Loucy (cell line): ENCODE data around the gene CTSH.

ENCODE experiments used
- H2AFZ ChIP-seq: fragments of 200-600 bp; sonication (generic); 2 replicates; pipeline ENCODE4 v1.6.0; 2016; ENCODE audit warnings: antibody characterized with exemption, mild to moderate bottlenecking, low read length, moderate library complexity
- H3F3A ChIP-seq: fragments of 200-600 bp; 2 replicates; pipeline ENCODE4 v1.6.0; 2016; ENCODE audit warnings: antibody characterized with exemption, low read depth, mild to moderate bottlenecking
- H3K27me3 ChIP-seq: fragments of 200-600 bp; sonication (generic); 2 replicates; pipeline ENCODE4 v1.6.1; 2014; ENCODE audit warnings: low read length, mild to moderate bottlenecking; ENCODE audit not compliant: insufficient read depth, poor library complexity, severe bottlenecking
- H3K36me3 ChIP-seq: fragments of 200-600 bp; sonication (generic); 2 replicates; pipeline ENCODE4 v1.6.1; 2016; ENCODE audit warnings: low read length; ENCODE audit not compliant: insufficient read depth
- H3K4me1 ChIP-seq: fragments of 200-600 bp; sonication (generic); 2 replicates; pipeline ENCODE4 v1.5.1; 2014; ENCODE audit warnings: low read length, mild to moderate bottlenecking; ENCODE audit not compliant: insufficient read depth, poor library complexity, severe bottlenecking
- H3K4me2 ChIP-seq: fragments of 200-600 bp; sonication (generic); 2 replicates; pipeline ENCODE4 v1.6.0; 2014; ENCODE audit warnings: antibody characterized with exemption, low read length, low read depth, mild to moderate bottlenecking; ENCODE audit not compliant: poor library complexity, severe bottlenecking
- H3K4me3 ChIP-seq: fragments of 200-600 bp; sonication (generic); 2 replicates; pipeline ENCODE4 v1.5.1; 2014; ENCODE audit warnings: low read length, mild to moderate bottlenecking, mixed read lengths; ENCODE audit not compliant: poor library complexity, severe bottlenecking
- H3K79me2 ChIP-seq: fragments of 200-600 bp; sonication (generic); 2 replicates; pipeline ENCODE4 v1.6.1; 2014; ENCODE audit warnings: low read length; ENCODE audit not compliant: insufficient read depth
- H3K9ac ChIP-seq: fragments of 200-600 bp; sonication (generic); 2 replicates; pipeline ENCODE4 v1.6.0; 2014; ENCODE audit warnings: mild to moderate bottlenecking, low read depth, low read length, moderate library complexity; ENCODE audit not compliant: poor library complexity, severe bottlenecking
- H3K9me2 ChIP-seq: fragments of 200-600 bp; sonication (generic); replicated peaks from 2 replicates; pipeline ENCODE4 v1.6.1; 2016; ENCODE audit warnings: low read depth, low read length, mixed read lengths
- H3K9me3 ChIP-seq: fragments of 200-600 bp; sonication (generic); 2 replicates; pipeline ENCODE4 v1.6.1; 2014; ENCODE audit warnings: mild to moderate bottlenecking, antibody characterized with exemption, low read length, low read depth; ENCODE audit not compliant: insufficient read depth
- H4K20me1 ChIP-seq: fragments of 200-600 bp; sonication (generic); 2 replicates; pipeline ENCODE4 v1.6.0; 2014; ENCODE audit warnings: antibody characterized with exemption, low read length, mild to moderate bottlenecking; ENCODE audit not compliant: insufficient read depth, poor library complexity, severe bottlenecking
- EZH2phosphoT487 ChIP-seq: fragments of 200-600 bp; IDR thresholded peaks from 2 replicates; pipeline ENCODE4 v1.6.1; 2018; ENCODE audit warnings: antibody characterized with exemption, mild to moderate bottlenecking, moderate library complexity, borderline replicate concordance
- TF ChIP-seq, protein P1 (sequence below): fragments of 200-600 bp; sonication (generic); conservative IDR thresholded peaks from 2 replicates; pipeline ENCODE4 v1.5.1; 2014; ENCODE audit warnings: mild to moderate bottlenecking, antibody characterized with exemption, low read length

Gene CTSH

DNA sequence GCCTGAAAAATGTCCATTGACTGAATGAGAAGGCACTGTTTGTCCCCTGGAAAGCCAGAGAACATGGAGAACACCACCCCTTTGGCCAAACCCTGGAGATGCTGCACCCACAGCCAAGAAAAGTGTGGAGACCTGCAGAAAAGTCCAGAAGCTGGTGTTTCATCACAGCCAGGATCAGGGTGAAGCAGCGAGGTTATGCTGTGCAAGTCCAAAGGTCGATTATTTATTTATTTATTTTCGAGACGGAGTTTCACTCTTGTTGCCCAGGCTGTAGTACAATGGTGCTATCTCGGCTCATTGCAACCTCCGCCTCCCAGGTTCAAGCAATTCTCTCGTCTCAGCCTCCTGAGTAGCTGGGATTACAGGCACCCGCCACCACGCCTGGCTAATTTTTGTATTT is 5.5 kb upstream of the CTSH start:
- no peaks in the 10 kb centered on the region for H3K36me3 ChIP-seq
- no peaks in the 10 kb centered on the region; the same call in 1 of the 2 replicates for H3F3A ChIP-seq
- TF ChIP-seq, protein P1, sequence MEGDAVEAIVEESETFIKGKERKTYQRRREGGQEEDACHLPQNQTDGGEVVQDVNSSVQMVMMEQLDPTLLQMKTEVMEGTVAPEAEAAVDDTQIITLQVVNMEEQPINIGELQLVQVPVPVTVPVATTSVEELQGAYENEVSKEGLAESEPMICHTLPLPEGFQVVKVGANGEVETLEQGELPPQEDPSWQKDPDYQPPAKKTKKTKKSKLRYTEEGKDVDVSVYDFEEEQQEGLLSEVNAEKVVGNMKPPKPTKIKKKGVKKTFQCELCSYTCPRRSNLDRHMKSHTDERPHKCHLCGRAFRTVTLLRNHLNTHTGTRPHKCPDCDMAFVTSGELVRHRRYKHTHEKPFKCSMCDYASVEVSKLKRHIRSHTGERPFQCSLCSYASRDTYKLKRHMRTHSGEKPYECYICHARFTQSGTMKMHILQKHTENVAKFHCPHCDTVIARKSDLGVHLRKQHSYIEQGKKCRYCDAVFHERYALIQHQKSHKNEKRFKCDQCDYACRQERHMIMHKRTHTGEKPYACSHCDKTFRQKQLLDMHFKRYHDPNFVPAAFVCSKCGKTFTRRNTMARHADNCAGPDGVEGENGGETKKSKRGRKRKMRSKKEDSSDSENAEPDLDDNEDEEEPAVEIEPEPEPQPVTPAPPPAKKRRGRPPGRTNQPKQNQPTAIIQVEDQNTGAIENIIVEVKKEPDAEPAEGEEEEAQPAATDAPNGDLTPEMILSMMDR = no peak
- TF ChIP-seq EZH2phosphoT487 = no peak
- H3K4me1 ChIP-seq = peaks cover 12% of the 10 kb centered on the region
- no peak overlapping the region for H3K4me3 ChIP-seq
- H3K4me2 ChIP-seq = no peak overlapping the region
- no peaks in the 10 kb centered on the region for H3K27me3 ChIP-seq
- H3K9ac ChIP-seq = no peak overlapping the region
- no peaks in the 10 kb centered on the region for H3K9me2 ChIP-seq
- H3K79me2 ChIP-seq = no peaks in the 10 kb centered on the region
- no peaks in the 10 kb centered on the region for H4K20me1 ChIP-seq
- H2AFZ ChIP-seq = no peak overlapping the region
- H3K9me3 ChIP-seq = no peaks in the 10 kb centered on the region

DNA sequence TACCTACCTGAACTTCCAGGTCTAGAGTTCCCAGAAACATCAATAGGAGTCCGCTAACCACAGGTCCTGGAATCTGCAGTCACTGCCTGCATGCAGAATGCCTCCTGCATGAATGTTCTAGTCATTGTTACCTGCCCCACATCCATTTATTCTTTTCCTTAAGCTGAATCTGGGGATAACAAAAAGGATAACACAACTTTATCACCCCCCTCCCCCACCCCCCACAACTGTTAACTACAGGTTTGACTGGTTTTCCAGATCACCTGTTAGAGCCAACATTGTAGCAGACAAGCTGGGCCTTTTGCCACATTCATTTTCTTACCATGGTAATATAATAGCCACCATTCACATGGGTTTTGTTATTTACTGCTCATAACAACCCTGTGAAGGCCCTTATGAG is 4.6 kb upstream of the CTSH start:
- no peak for TF ChIP-seq EZH2phosphoT487
- TF ChIP-seq, protein P1 = no peak
- no peak overlapping the region for H3K4me2 ChIP-seq
- no peak overlapping the region for H3K9ac ChIP-seq
- H3K9me3 ChIP-seq = no peaks in the 10 kb centered on the region
- no peak overlapping the region for H3K4me3 ChIP-seq
- H3K36me3 ChIP-seq = no peaks in the 10 kb centered on the region
- no peaks in the 10 kb centered on the region for H4K20me1 ChIP-seq
- no peaks in the 10 kb centered on the region for H3K9me2 ChIP-seq
- H3F3A ChIP-seq = no peaks in the 10 kb centered on the region; the same call in 1 of the 2 replicates
- H3K4me1 ChIP-seq = peaks cover 12% of the 10 kb centered on the region
- H3K79me2 ChIP-seq = peaks cover 2% of the 10 kb centered on the region; the same call in 1 of the 2 replicates
- H2AFZ ChIP-seq = no peak overlapping the region
- no peaks in the 10 kb centered on the region for H3K27me3 ChIP-seq

DNA sequence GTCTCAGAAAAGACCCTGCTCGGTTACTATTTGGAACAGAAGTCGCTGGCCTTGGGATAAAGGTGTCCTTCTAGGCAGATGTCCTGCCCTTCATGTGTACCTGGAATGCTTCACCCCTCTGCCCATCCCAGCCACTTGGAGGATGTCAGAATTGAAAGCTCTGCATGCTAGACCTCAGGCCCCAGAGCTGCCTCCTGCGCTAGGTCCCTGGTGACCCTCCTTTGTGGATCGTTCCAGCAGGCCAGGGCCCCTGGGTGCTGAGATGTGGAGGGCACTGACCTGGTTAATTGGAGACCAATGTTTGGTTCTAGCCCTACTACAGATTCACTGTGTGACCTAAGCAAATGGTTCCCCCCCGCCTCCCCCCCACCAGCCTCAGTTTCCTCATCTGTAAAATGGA is 2.7 kb upstream of the CTSH start:
- Histone ChIP-seq H4K20me1 (no peaks in the 10 kb centered on the region), H3K4me2 (no peak overlapping the region), H3K4me3 (no peak overlapping the region), H3K9ac (no peak overlapping the region), H3K79me2 (peaks cover 22% of the 10 kb centered on the region; the same call in 1 of the 2 replicates), H2AFZ (no peak overlapping the region), H3K9me3 (no peaks in the 10 kb centered on the region), H3K4me1 (peaks cover 30% of the 10 kb centered on the region), H3K36me3 (no peaks in the 10 kb centered on the region), H3K27me3 (no peaks in the 10 kb centered on the region), H3F3A (no peaks in the 10 kb centered on the region; the same call in 1 of the 2 replicates), H3K9me2 (no peaks in the 10 kb centered on the region)
- TF ChIP-seq, protein P1 = no peak
- TF ChIP-seq EZH2phosphoT487 = no peak
